Ishikawa (cell line): ENCODE results near the gene TTC17.

Experiments
- CEBPB ChIP-seq: IDR thresholded peaks from 2 replicates; pipeline ENCODE4 v1.6.1; 2012
- CREB1 ChIP-seq: IDR thresholded peaks from 2 replicates; pipeline ENCODE4 v1.6.1; 2012; ENCODE audit warnings: low read depth
- EGR1 ChIP-seq: IDR thresholded peaks from 2 replicates; pipeline ENCODE4 v1.6.1; 2012
- EP300 ChIP-seq: IDR thresholded peaks from 2 replicates; pipeline ENCODE4 v1.6.1; 2012; ENCODE audit warnings: borderline replicate concordance
- FOXM1 ChIP-seq: IDR thresholded peaks from 2 replicates; pipeline ENCODE4 v1.6.1; 2012; ENCODE audit warnings: low read depth, borderline replicate concordance
- MAX ChIP-seq: IDR thresholded peaks from 2 replicates; pipeline ENCODE4 v1.6.1; 2012
- RAD21 ChIP-seq: IDR thresholded peaks from 2 replicates; pipeline ENCODE4 v1.6.1; 2012; ENCODE audit warnings: low read depth
- REST ChIP-seq: IDR thresholded peaks from 2 replicates; pipeline ENCODE4 v1.6.1; 2012; ENCODE audit warnings: low read depth, mild to moderate bottlenecking
- TAF1 ChIP-seq: IDR thresholded peaks from 2 replicates; pipeline ENCODE4 v1.6.1; 2012; ENCODE audit warnings: low read depth, mild to moderate bottlenecking
- USF1 ChIP-seq: IDR thresholded peaks from 2 replicates; pipeline ENCODE4 v1.6.1; 2012
- YY1 ChIP-seq: IDR thresholded peaks from 2 replicates; pipeline ENCODE4 v1.6.1; 2012; ENCODE audit warnings: low read depth
- ZBTB7A ChIP-seq: IDR thresholded peaks from 2 replicates; pipeline ENCODE4 v1.6.1; 2012; ENCODE audit warnings: low read depth

- no peak for TF ChIP-seq FOXM1
- TF ChIP-seq ZBTB7A = no peak
- TF ChIP-seq YY1 = no peak
- no peak for TF ChIP-seq RAD21
- no peak for TF ChIP-seq CEBPB
- TF ChIP-seq EGR1 = no peak
- no peak for TF ChIP-seq REST
- TF ChIP-seq USF1 = no peak
- no peak for TF ChIP-seq TAF1
- no peak for TF ChIP-seq MAX
- TF ChIP-seq EP300 = no peak
- no peak for TF ChIP-seq CREB1
Observed at GRCh38 chr11:43521471-43521870, 162.8 kb downstream of the TTC17 start.
